Osteocyte (in vitro differentiated cells): ENCODE measurements around the gene DHRS13. TPM values are rescaled to one million over a fixed set of nuclear protein-coding genes. Genes with fewer than 3 reads are reported as not detected.
A peak's percentile ranks its signal among the peaks of the same experiment; 100 is the strongest.

Source experiments
- DNase-seq: peaks from one replicate; pipeline ENCODE4 v3.0.0; 2021; ENCODE audit warnings: mixed read lengths; ENCODE audit not compliant: unreplicated experiment; ENCODE audit errors: extremely low spot score
- H3K27ac Mint-ChIP-seq: one replicate; pipeline ENCODE4 v1.8.0; 2021; ENCODE audit warnings: mild to moderate bottlenecking, mixed read lengths; ENCODE audit not compliant: unreplicated experiment
- H3K27me3 Mint-ChIP-seq: one replicate; pipeline ENCODE4 v1.8.0; 2021; ENCODE audit warnings: mixed read lengths; ENCODE audit not compliant: unreplicated experiment
- H3K36me3 Mint-ChIP-seq: one replicate; pipeline ENCODE4 v1.8.0; 2021; ENCODE audit warnings: mixed read lengths; ENCODE audit not compliant: unreplicated experiment
- H3K4me1 Mint-ChIP-seq: one replicate; pipeline ENCODE4 v1.8.0; 2021; ENCODE audit warnings: mixed read lengths; ENCODE audit not compliant: unreplicated experiment
- H3K4me3 Mint-ChIP-seq: one replicate; pipeline ENCODE4 v1.8.0; 2021; ENCODE audit warnings: mild to moderate bottlenecking, moderate library complexity, mixed read lengths; ENCODE audit not compliant: unreplicated experiment
- H3K9me3 Mint-ChIP-seq: one replicate; pipeline ENCODE4 v1.8.0; 2021; ENCODE audit warnings: mixed read lengths; ENCODE audit not compliant: unreplicated experiment
- CTCF ChIP-seq: fragments of 200-600 bp; sonication (generic); IDR thresholded peaks from 2 replicates; pipeline ENCODE4 v1.5.0; 2021; ENCODE audit warnings: antibody characterized with exemption, mild to moderate bottlenecking, moderate library complexity
- total RNA-seq: library from RNA; stranded (reverse); gene quantifications from 2 replicates; pipeline ENCODE4 v1.2.1, GENCODE V29; 2021

DHRS13 gene
- total RNA-seq, 1 donor from 2014 or later, result 10.7 TPM

- H3K27ac Mint-ChIP-seq, result peak overlapping the region; percentile 29
- no peaks in the 10 kb centered on the region for H3K27me3 Mint-ChIP-seq
- H3K36me3 Mint-ChIP-seq, result peaks cover 7% of the 10 kb centered on the region
- no peak for DNase-seq
- H3K9me3 Mint-ChIP-seq, result no peaks in the 10 kb centered on the region
- no peak overlapping the region for H3K4me3 Mint-ChIP-seq
- peaks cover 44% of the 10 kb centered on the region for H3K4me1 Mint-ChIP-seq
- TF ChIP-seq CTCF, result no peak
These were observed 10.9 kb downstream of the DHRS13 start for GRCh38 chr17:28892024-28892423.

DNA sequence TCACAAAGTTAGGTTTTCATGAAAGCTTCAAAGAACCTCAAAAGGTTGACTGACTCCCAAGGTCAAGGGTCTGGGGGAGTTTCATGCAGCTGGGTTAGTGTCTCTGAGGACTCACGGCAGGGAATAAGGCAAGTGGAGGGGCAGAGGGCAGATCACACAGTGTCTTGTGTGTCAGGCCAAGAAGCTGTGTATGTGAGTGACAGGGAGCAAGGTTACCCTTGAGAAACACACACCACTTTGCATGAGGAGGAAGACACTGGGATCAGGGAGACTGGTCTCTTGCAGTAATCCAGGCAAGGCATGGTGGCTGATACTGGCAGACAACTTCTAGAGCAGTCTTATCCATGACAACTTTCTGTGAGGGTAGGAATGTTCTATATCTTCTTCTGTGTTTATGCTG is 11.7 kb downstream of the DHRS13 start:
- Mint-ChIP-seq H3K27me3 (no peaks in the 10 kb centered on the region), H3K4me3 (no peak overlapping the region), H3K4me1 (peaks cover 37% of the 10 kb centered on the region), H3K36me3 (peaks cover 7% of the 10 kb centered on the region), H3K27ac (no peak overlapping the region), H3K9me3 (no peaks in the 10 kb centered on the region)
- DNase-seq, result no peak
- TF ChIP-seq CTCF, result no peak

- Mint-ChIP-seq H3K27me3 (no peaks in the 10 kb centered on the region), H3K27ac (no peak overlapping the region), H3K9me3 (no peaks in the 10 kb centered on the region), H3K4me1 (peaks cover 31% of the 10 kb centered on the region), H3K36me3 (peaks cover 8% of the 10 kb centered on the region), H3K4me3 (no peak overlapping the region)
- TF ChIP-seq CTCF, result no peak
- DNase-seq, result no peak
These were observed 12.9 kb downstream of the DHRS13 start for GRCh38 chr17:28889996-28890395.

DNA sequence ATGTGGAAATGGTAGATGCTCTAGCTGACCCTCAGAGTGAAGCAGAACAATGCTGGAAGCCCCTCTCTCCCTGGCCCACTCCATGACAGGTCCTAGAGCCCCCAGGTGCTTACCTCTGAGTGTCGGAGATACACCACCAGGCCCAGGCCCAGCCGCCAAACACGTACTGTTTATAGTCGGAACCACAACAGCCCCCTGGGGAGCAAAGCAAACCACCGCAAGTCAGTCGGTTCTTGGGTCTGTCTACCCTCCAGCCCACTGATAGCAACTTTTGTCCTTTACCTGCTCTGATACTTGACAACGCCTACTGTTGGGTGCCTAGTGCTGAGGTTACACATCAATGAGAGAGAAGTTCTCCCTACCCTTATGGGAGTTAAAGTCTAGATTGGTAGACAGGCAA is 14.0 kb downstream of the DHRS13 start:
- Mint-ChIP-seq H3K36me3 (peaks cover 11% of the 10 kb centered on the region), H3K4me1 (peaks cover 30% of the 10 kb centered on the region), H3K9me3 (no peaks in the 10 kb centered on the region), H3K27me3 (no peaks in the 10 kb centered on the region), H3K4me3 (no peak overlapping the region), H3K27ac (no peak overlapping the region)
- no peak for TF ChIP-seq CTCF
- DNase-seq, result no peak

DNA sequence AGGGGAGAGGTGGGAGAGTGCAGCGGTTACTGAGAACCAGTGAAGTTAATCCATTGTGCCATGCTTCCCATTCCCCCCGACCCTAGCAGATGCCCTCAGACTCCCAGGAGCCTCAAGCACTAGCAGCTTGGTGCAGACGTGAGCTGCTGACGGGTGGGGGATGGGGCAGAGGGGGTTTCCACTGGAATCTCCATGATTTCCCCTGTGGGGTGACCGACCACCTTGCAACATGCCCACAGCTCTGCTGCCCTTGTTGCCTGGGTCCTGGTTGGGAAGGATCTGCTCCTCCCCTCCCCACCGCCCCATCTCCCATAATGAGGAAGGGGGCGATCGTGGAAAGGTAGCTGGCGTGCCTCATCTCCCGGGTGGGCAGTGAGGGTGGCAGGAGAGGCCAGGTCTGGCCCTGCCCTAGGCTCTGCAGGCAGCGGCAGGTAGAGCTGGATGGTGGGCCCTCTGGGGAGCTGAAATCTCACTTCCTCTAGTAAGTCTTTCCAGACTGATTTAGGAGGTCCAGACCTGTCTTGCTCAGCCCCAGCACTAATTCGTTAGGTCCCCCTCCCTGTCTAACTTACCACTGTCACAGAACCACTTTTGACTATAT is 14.9 kb downstream of the DHRS13 start:
- H3K4me3 Mint-ChIP-seq, result no peak overlapping the region
- no peaks in the 10 kb centered on the region for H3K9me3 Mint-ChIP-seq
- peaks cover 14% of the 10 kb centered on the region for H3K36me3 Mint-ChIP-seq
- no peak for DNase-seq
- TF ChIP-seq CTCF, result no peak
- H3K4me1 Mint-ChIP-seq, result peaks cover 22% of the 10 kb centered on the region
- no peaks in the 10 kb centered on the region for H3K27me3 Mint-ChIP-seq
- no peak overlapping the region for H3K27ac Mint-ChIP-seq
